Transverse colon (tissue), 4 donors: Measurements from ENCODE around the gene GSPT2.

ENCODE experiments used
- CTCF ChIP-seq, 5 experiments: fragments of 200-600 bp in 3 of 5; fragments of 450-650 bp in 2 of 5; sonication (generic) in 3 of 5; IDR thresholded peaks; 1 replicate in 2 of 5; 2 replicates in 3 of 5; pipeline ENCODE4 v1.5.1; 2016 to 2017; ENCODE audit warnings: antibody characterized with exemption in 5 of 5, inconsistent platforms in 3 of 5, mild to moderate bottlenecking in 2 of 5, moderate library complexity in 1 of 5
- EP300 ChIP-seq: sonication (generic); formaldehyde crosslinking; IDR thresholded peaks from one replicate; pipeline ENCODE4 v1.6.1; 2017; ENCODE audit warnings: antibody characterized with exemption, low read depth
- POLR2A ChIP-seq: fragments of 450-650 bp; IDR thresholded peaks from one replicate; pipeline ENCODE4 v1.6.1; 2016; ENCODE audit warnings: antibody characterized with exemption, mild to moderate bottlenecking, moderate library complexity
- POLR2AphosphoS5 ChIP-seq, 3 donors: sonication (generic); formaldehyde crosslinking; IDR thresholded peaks; one replicate each; pipeline ENCODE4 v1.6.1; 2016; ENCODE audit warnings: antibody characterized with exemption in 3 of 3

GRCh38 chrX:51747671-51748070, 4.4 kb downstream of the GSPT2 start:
- no peak for TF ChIP-seq CTCF (IDR thresholded peaks at IDR 0.05)
- TF ChIP-seq POLR2A = no peak
- TF ChIP-seq POLR2AphosphoS5 (IDR thresholded peaks at IDR 0.05) = no peak
- no peak for TF ChIP-seq EP300
